ENCODE data around the gene TAS2R4. TPM values are rescaled to one million over a fixed set of nuclear protein-coding genes. Genes with fewer than 3 reads are reported as not detected.

TAS2R4 gene
- total RNA-seq, 1 experiment from 2014 or later = 1.2 TPM

DNA sequence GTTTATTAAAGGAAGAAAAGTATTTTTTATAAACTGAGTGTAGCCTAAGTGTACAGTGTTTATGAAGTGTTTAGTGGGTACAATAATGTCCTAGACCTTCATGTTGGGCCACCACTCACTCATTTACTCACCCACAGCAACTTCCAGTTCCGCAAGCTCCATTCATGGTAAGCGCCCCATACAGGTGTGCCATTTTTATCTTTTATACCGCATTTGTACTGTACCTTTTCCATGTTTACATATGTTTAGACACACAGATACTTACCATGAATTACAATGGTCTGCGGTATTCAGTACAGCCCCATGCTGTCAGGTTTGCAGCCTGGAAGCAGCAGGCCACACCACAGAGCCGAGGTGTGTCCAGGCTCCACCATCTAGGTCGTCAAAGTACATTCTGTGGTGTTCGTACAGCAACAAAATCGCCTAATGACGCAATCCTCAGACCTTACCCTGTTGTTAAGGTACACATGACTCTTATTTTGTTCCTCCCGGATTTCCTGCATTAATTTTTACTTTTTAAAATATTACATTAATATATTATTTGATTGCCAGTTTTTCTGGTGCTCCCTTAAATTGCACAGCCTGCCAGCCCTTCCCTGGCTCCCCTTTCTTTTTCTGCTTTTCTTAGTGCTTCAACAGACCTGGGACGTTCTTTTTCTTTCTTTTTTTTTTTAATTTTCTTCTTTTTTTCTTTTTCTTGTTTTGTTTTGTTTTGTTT, 39.2 kb upstream of the TAS2R4 start:
- Histone ChIP-seq H4K20me1 (ENCODE audit: insufficient read depth) (peaks cover 5% of the 10 kb centered on the region; the same call in 1 of the 2 replicates), H3K9ac (ENCODE audit: low read length) (peak overlapping the region; percentile 89), H3K9me3 (ENCODE audit: control insufficient read depth in 1 of 2, insufficient read depth in 1 of 2, low read depth in 1 of 2, low read length in 2 of 2) (no peaks in the 10 kb centered on the region), H3K4me1 (ENCODE audit: control insufficient read depth in 1 of 2, insufficient read depth in 2 of 2, low read length in 2 of 2) (peaks cover 4 to 13% of the 10 kb centered on the region in 2 experiments; a peak in 3 of 4 replicates), H3K79me2 (ENCODE audit: insufficient read depth, low read length) (peaks cover 42% of the 10 kb centered on the region), H3K4me2 (ENCODE audit: low read length) (peak overlapping the region; percentile 84), H3K27me3 (ENCODE audit: insufficient read depth, low read length) (no peaks in the 10 kb centered on the region), H2AFZ (ENCODE audit: low read depth, low read length, poor library complexity, severe bottlenecking) (peak overlapping the region; percentile 97), H3K4me3 (replicated peaks in 1 of 2; ENCODE audit: low read depth in 1 of 2, low read length in 2 of 2) (peak overlapping the region; percentile 86 to 88), H3K27ac (ENCODE audit: low read depth, low read length) (peak overlapping the region; percentile 61), H3K36me3 (ENCODE audit: control insufficient read depth in 1 of 2, insufficient read depth in 2 of 2, low read length in 2 of 2) (peaks cover 18 to 19% of the 10 kb centered on the region in 2 experiments), H3K9me2 (ENCODE audit: insufficient read depth) (no peaks in the 10 kb centered on the region)
- DNase-seq (ENCODE audit: low read depth, low spot score) (no peak), ATAC-seq (no peak)
- POLR2A ChIA-PET = interaction anchor here (1.4 kb wide), 1 partner anchor 15 kb away, joined by 4 read pairs; no protein-coding TSS in a partner anchor
- CTCF ChIA-PET = interaction anchor here (0.7 to 2.5 kb wide), 14 partner anchors 8 to 452 kb away, joined by 3 to 21 read pairs (median 4); no protein-coding TSS in a partner anchor
- TSS peak; percentile 73 for BruUV-seq (replicated peaks)
- TF ChIP-seq, protein P1, sequence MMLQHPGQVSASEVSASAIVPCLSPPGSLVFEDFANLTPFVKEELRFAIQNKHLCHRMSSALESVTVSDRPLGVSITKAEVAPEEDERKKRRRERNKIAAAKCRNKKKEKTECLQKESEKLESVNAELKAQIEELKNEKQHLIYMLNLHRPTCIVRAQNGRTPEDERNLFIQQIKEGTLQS (IDR thresholded peaks at IDR 0.05) = no peak
- TF ChIP-seq YY1 (IDR thresholded peaks at IDR 0.05; ENCODE audit: extremely low read depth, insufficient replicate concordance, low read depth, low read length) (no peak), ZNF274 (IDR thresholded peaks at IDR 0.05; ENCODE audit: low read depth, low read length) (no peak), POLR2A (IDR thresholded peaks at IDR 0.05; ENCODE audit: borderline replicate concordance, extremely low read depth, insufficient read depth, insufficient read length) (peak; percentile 28), EZH2phosphoT487 (IDR thresholded peaks at IDR 0.05; ENCODE audit: borderline replicate concordance) (no peak), CEBPB (IDR thresholded peaks at IDR 0.05; ENCODE audit: low read depth) (peak; percentile 49; the same call in 1 of the 2 replicates), POLR2AphosphoS5 (IDR thresholded peaks at IDR 0.05; ENCODE audit: low read depth, low read length) (no peak), CBX3 (IDR thresholded peaks at IDR 0.05; ENCODE audit: low read depth) (no peak), EZH2 (IDR thresholded peaks at IDR 0.05) (no peak), SIN3A (IDR thresholded peaks at IDR 0.05; ENCODE audit: low read depth) (no peak), SRF (IDR thresholded peaks at IDR 0.05; ENCODE audit: low read depth) (no peak), SP1 (IDR thresholded peaks at IDR 0.05; ENCODE audit: low read depth) (no peak), FOSL1 (IDR thresholded peaks at IDR 0.05; ENCODE audit: low read depth) (no peak)
- TF ChIP-seq, protein P2, sequence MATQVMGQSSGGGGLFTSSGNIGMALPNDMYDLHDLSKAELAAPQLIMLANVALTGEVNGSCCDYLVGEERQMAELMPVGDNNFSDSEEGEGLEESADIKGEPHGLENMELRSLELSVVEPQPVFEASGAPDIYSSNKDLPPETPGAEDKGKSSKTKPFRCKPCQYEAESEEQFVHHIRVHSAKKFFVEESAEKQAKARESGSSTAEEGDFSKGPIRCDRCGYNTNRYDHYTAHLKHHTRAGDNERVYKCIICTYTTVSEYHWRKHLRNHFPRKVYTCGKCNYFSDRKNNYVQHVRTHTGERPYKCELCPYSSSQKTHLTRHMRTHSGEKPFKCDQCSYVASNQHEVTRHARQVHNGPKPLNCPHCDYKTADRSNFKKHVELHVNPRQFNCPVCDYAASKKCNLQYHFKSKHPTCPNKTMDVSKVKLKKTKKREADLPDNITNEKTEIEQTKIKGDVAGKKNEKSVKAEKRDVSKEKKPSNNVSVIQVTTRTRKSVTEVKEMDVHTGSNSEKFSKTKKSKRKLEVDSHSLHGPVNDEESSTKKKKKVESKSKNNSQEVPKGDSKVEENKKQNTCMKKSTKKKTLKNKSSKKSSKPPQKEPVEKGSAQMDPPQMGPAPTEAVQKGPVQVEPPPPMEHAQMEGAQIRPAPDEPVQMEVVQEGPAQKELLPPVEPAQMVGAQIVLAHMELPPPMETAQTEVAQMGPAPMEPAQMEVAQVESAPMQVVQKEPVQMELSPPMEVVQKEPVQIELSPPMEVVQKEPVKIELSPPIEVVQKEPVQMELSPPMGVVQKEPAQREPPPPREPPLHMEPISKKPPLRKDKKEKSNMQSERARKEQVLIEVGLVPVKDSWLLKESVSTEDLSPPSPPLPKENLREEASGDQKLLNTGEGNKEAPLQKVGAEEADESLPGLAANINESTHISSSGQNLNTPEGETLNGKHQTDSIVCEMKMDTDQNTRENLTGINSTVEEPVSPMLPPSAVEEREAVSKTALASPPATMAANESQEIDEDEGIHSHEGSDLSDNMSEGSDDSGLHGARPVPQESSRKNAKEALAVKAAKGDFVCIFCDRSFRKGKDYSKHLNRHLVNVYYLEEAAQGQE (IDR thresholded peaks at IDR 0.05; ENCODE audit: low read depth) = no peak
- TF ChIP-seq, protein P3, sequence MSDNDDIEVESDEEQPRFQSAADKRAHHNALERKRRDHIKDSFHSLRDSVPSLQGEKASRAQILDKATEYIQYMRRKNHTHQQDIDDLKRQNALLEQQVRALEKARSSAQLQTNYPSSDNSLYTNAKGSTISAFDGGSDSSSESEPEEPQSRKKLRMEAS (IDR thresholded peaks at IDR 0.05) = no peak
- TF ChIP-seq, protein P4, sequence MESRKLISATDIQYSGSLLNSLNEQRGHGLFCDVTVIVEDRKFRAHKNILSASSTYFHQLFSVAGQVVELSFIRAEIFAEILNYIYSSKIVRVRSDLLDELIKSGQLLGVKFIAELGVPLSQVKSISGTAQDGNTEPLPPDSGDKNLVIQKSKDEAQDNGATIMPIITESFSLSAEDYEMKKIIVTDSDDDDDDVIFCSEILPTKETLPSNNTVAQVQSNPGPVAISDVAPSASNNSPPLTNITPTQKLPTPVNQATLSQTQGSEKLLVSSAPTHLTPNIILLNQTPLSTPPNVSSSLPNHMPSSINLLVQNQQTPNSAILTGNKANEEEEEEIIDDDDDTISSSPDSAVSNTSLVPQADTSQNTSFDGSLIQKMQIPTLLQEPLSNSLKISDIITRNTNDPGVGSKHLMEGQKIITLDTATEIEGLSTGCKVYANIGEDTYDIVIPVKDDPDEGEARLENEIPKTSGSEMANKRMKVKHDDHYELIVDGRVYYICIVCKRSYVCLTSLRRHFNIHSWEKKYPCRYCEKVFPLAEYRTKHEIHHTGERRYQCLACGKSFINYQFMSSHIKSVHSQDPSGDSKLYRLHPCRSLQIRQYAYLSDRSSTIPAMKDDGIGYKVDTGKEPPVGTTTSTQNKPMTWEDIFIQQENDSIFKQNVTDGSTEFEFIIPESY (IDR thresholded peaks at IDR 0.05; ENCODE audit: extremely low read depth, insufficient replicate concordance, low read length) = no peak
- TF ChIP-seq, protein P5, sequence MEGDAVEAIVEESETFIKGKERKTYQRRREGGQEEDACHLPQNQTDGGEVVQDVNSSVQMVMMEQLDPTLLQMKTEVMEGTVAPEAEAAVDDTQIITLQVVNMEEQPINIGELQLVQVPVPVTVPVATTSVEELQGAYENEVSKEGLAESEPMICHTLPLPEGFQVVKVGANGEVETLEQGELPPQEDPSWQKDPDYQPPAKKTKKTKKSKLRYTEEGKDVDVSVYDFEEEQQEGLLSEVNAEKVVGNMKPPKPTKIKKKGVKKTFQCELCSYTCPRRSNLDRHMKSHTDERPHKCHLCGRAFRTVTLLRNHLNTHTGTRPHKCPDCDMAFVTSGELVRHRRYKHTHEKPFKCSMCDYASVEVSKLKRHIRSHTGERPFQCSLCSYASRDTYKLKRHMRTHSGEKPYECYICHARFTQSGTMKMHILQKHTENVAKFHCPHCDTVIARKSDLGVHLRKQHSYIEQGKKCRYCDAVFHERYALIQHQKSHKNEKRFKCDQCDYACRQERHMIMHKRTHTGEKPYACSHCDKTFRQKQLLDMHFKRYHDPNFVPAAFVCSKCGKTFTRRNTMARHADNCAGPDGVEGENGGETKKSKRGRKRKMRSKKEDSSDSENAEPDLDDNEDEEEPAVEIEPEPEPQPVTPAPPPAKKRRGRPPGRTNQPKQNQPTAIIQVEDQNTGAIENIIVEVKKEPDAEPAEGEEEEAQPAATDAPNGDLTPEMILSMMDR (IDR thresholded peaks at IDR 0.05 in 2 of 3, conservative IDR thresholded peaks at IDR 0.05 in 1 of 3; ENCODE audit: borderline replicate concordance in 1 of 3, insufficient read depth in 1 of 3, low read depth in 2 of 3, low read length in 2 of 3) = no peak
- intact Hi-C loops (cut with micrococcal nuclease) = loop anchor here (10.0 kb wide), 1 partner anchor 182 kb away; the partner anchor contains the start of gene AGK
- RAD21 ChIA-PET (ENCODE audit: low non-redundant PET in 1 of 2, low total read pairs in 2 of 2, uncharacterized antibody in 2 of 2, unreplicated experiment in 2 of 2) = no interaction called here

Data from HCT116 (cell line).